HEK293 (cell line): ENCODE data around the gene KIAA1671.

Experiments used
- CTCF ChIA-PET: fragments of 350-600 bp; formaldehyde crosslinking; extraction: SDS; loops from one replicate; lab custom pipeline; 2021; ENCODE audit warnings: antibody characterized with exemption; lab: Yijun Ruan, JAX
- POLR2A ChIA-PET: fragments of 300-600 bp; formaldehyde crosslinking; extraction: SDS; loops from one replicate; lab custom pipeline; 2020; ENCODE audit warnings: antibody characterized with exemption, inconsistent platforms; lab: Yijun Ruan, JAX
- H3K27ac ChIP-seq: fragments of 200-500 bp; sonication (Bioruptor generic); 2 replicates; pipeline ENCODE4 v1.5.1; 2014; ENCODE audit warnings: low read depth, low read length, control low read depth, inconsistent platforms; ENCODE audit errors: extremely low read depth
- H3K36me3 ChIP-seq, 2 experiments: fragments of 200-500 bp in 1 of 2; sonication (Bioruptor generic) in 1 of 2; 1 replicate in 1 of 2; 2 replicates in 1 of 2; pipeline ENCODE4 v1.5.1; 2014 to 2017; ENCODE audit warnings: inconsistent platforms in 2 of 2, low read length in 2 of 2; ENCODE audit not compliant: control insufficient read depth in 2 of 2, insufficient read depth in 1 of 2
- H3K4me1 ChIP-seq: fragments of 200-500 bp; sonication (Bioruptor generic); 2 replicates; pipeline ENCODE4 v1.5.1; 2014; ENCODE audit warnings: mild to moderate bottlenecking, low read length, inconsistent platforms; ENCODE audit not compliant: control insufficient read depth, insufficient read depth
- H3K4me3 ChIP-seq: 2 replicates; pipeline ENCODE4 v1.5.1; 2011; ENCODE audit warnings: low read depth, mild to moderate bottlenecking, control low read depth, low read length, moderate library complexity
- H3K9me3 ChIP-seq: fragments of 200-500 bp; sonication (Bioruptor generic); 2 replicates; pipeline ENCODE4 v1.5.1; 2014; ENCODE audit warnings: low read depth, low read length, inconsistent platforms; ENCODE audit not compliant: control insufficient read depth, insufficient read depth
- GLIS1 ChIP-seq: fragments of 450-650 bp; formaldehyde crosslinking; IDR thresholded peaks from 2 replicates; pipeline ENCODE4 v1.5.1; 2016; ENCODE audit warnings: missing biosample characterization, missing genetic modification characterization
- HOXC10 ChIP-seq: sonication (generic); formaldehyde crosslinking; IDR thresholded peaks from 2 replicates; pipeline ENCODE4 v1.8.1; 2023; ENCODE audit warnings: mild to moderate bottlenecking, missing genetic modification reagents
- HOXD13 ChIP-seq: sonication (generic); formaldehyde crosslinking; IDR thresholded peaks from 2 replicates; pipeline ENCODE4 v1.8.0; 2022; ENCODE audit warnings: missing genetic modification reagents, borderline replicate concordance
- OVOL3 ChIP-seq: fragments of 450-650 bp; formaldehyde crosslinking; IDR thresholded peaks from 2 replicates; pipeline ENCODE4 v1.5.1; 2016; ENCODE audit warnings: missing biosample characterization, missing genetic modification characterization
- PRDM1 ChIP-seq: fragments of 450-650 bp; formaldehyde crosslinking; IDR thresholded peaks from 2 replicates; pipeline ENCODE4; 2016; ENCODE audit warnings: missing biosample characterization, missing genetic modification characterization
- ZBTB1 ChIP-seq: fragments of 450-650 bp; formaldehyde crosslinking; IDR thresholded peaks from 2 replicates; pipeline ENCODE4 v1.5.1; 2016; ENCODE audit warnings: missing biosample characterization, missing genetic modification characterization
- ZNF132 ChIP-seq: fragments of 450-650 bp; formaldehyde crosslinking; IDR thresholded peaks from 2 replicates; pipeline ENCODE4 v1.5.1; 2017; ENCODE audit warnings: missing biosample characterization, missing genetic modification characterization, borderline replicate concordance
- ZNF19 ChIP-seq: fragments of 450-650 bp; formaldehyde crosslinking; IDR thresholded peaks from 2 replicates; pipeline ENCODE4; 2016; ENCODE audit warnings: missing biosample characterization, missing genetic modification characterization, low read depth
- ZNF26 ChIP-seq: fragments of 450-650 bp; formaldehyde crosslinking; IDR thresholded peaks from 2 replicates; pipeline ENCODE4 v1.5.1; 2016; ENCODE audit warnings: missing biosample characterization, missing genetic modification characterization
- ZNF354C ChIP-seq: fragments of 450-650 bp; formaldehyde crosslinking; IDR thresholded peaks from 2 replicates; pipeline ENCODE4 v1.5.1; 2016; ENCODE audit warnings: missing biosample characterization, missing genetic modification characterization, low read depth, borderline replicate concordance
- ZNF571 ChIP-seq: fragments of 450-650 bp; formaldehyde crosslinking; IDR thresholded peaks from 2 replicates; pipeline ENCODE4 v1.5.0; 2017; ENCODE audit warnings: missing biosample characterization, missing genetic modification characterization
- ZNF596 ChIP-seq: fragments of 450-650 bp; IDR thresholded peaks from 2 replicates; pipeline ENCODE4 v1.5.0; 2018; ENCODE audit warnings: missing biosample characterization, mild to moderate bottlenecking, missing genetic modification characterization, moderate library complexity
- ZNF621 ChIP-seq: fragments of 450-650 bp; formaldehyde crosslinking; IDR thresholded peaks from 2 replicates; pipeline ENCODE4 v1.5.1; 2017; ENCODE audit warnings: missing biosample characterization, missing genetic modification characterization
- ZNF670 ChIP-seq: fragments of 450-650 bp; formaldehyde crosslinking; IDR thresholded peaks from 2 replicates; pipeline ENCODE4 v1.5.1; 2016; ENCODE audit warnings: missing biosample characterization, missing genetic modification characterization, low read depth
- ZNF792 ChIP-seq: fragments of 450-650 bp; formaldehyde crosslinking; IDR thresholded peaks from 2 replicates; pipeline ENCODE4 v1.5.1; 2016; ENCODE audit warnings: missing biosample characterization, missing genetic modification characterization
- ZNF837 ChIP-seq: fragments of 450-650 bp; formaldehyde crosslinking; IDR thresholded peaks from 2 replicates; pipeline ENCODE4 v1.5.1; 2016; ENCODE audit warnings: missing biosample characterization, missing genetic modification characterization
- TF ChIP-seq, protein P1 (sequence below): fragments of 450-650 bp; formaldehyde crosslinking; IDR thresholded peaks from 2 replicates; pipeline ENCODE4 v1.5.1; 2016; ENCODE audit warnings: missing biosample characterization, missing genetic modification characterization
- TF ChIP-seq, protein P2 (sequence below): fragments of 450-650 bp; formaldehyde crosslinking; IDR thresholded peaks from 2 replicates; pipeline ENCODE4 v1.5.1; 2016; ENCODE audit warnings: missing biosample characterization, missing genetic modification characterization
- TF ChIP-seq, protein P3 (sequence below): fragments of 450-650 bp; formaldehyde crosslinking; IDR thresholded peaks from 2 replicates; pipeline ENCODE4 v1.5.1; 2017; ENCODE audit warnings: missing biosample characterization, missing genetic modification characterization
- TF ChIP-seq, protein P4 (sequence below): fragments of 450-650 bp; formaldehyde crosslinking; IDR thresholded peaks from 2 replicates; pipeline ENCODE4 v1.5.1; 2016; ENCODE audit warnings: missing biosample characterization, missing genetic modification characterization, low read depth

The KIAA1671 gene

GRCh38 chr22:25039255-25039654 lies 86.7 kb downstream of the KIAA1671 start:
- H3K4me3 ChIP-seq, result no peak overlapping the region
- no peaks in the 10 kb centered on the region for H3K9me3 ChIP-seq
- peaks cover 4 to 45% of the 10 kb centered on the region in 2 experiments; a peak in 2 of 3 replicates for H3K36me3 ChIP-seq
- no peak for TF ChIP-seq OVOL3 (tag by site-specific recombination)
- no peak for TF ChIP-seq PRDM1 (tag by site-specific recombination)
- no peak for TF ChIP-seq ZNF670 (tag by site-specific recombination)
- TF ChIP-seq, protein P1, sequence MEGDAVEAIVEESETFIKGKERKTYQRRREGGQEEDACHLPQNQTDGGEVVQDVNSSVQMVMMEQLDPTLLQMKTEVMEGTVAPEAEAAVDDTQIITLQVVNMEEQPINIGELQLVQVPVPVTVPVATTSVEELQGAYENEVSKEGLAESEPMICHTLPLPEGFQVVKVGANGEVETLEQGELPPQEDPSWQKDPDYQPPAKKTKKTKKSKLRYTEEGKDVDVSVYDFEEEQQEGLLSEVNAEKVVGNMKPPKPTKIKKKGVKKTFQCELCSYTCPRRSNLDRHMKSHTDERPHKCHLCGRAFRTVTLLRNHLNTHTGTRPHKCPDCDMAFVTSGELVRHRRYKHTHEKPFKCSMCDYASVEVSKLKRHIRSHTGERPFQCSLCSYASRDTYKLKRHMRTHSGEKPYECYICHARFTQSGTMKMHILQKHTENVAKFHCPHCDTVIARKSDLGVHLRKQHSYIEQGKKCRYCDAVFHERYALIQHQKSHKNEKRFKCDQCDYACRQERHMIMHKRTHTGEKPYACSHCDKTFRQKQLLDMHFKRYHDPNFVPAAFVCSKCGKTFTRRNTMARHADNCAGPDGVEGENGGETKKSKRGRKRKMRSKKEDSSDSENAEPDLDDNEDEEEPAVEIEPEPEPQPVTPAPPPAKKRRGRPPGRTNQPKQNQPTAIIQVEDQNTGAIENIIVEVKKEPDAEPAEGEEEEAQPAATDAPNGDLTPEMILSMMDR (tag by site-specific recombination), result no peak
- TF ChIP-seq HOXC10 (CRISPR knock-in tag), result no peak
- no peak for TF ChIP-seq GLIS1 (tag by site-specific recombination)
- TF ChIP-seq ZNF26 (tag by site-specific recombination), result no peak
- TF ChIP-seq ZNF132 (tag by site-specific recombination), result no peak
- TF ChIP-seq ZNF19, result no peak
- no peak for TF ChIP-seq ZNF621 (tag by site-specific recombination)
- TF ChIP-seq, protein P2, sequence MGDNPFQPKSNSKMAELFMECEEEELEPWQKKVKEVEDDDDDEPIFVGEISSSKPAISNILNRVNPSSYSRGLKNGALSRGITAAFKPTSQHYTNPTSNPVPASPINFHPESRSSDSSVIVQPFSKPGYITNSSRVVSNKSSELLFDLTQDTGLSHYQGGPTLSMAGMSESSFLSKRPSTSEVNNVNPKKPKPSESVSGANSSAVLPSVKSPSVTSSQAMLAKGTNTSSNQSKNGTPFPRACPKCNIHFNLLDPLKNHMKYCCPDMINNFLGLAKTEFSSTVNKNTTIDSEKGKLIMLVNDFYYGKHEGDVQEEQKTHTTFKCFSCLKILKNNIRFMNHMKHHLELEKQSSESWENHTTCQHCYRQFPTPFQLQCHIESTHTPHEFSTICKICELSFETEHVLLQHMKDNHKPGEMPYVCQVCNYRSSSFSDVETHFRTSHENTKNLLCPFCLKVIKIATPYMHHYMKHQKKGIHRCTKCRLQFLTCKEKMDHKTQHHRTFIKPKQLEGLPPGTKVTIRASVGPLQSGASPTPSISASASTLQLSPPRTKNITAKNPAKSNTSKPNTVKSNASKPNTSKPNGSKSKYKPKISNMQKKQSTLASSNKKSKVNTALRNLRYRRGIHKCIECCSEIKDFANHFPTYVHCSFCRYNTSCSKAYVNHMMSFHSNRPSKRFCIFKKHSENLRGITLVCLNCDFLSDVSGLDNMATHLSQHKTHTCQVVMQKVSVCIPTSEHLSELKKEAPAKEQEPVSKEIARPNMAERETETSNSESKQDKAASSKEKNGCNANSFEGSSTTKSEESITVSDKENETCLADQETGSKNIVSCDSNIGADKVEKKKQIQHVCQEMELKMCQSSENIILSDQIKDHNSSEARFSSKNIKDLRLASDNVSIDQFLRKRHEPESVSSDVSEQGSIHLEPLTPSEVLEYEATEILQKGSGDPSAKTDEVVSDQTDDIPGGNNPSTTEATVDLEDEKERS (tag by site-specific recombination), result no peak
- TF ChIP-seq, protein P3, sequence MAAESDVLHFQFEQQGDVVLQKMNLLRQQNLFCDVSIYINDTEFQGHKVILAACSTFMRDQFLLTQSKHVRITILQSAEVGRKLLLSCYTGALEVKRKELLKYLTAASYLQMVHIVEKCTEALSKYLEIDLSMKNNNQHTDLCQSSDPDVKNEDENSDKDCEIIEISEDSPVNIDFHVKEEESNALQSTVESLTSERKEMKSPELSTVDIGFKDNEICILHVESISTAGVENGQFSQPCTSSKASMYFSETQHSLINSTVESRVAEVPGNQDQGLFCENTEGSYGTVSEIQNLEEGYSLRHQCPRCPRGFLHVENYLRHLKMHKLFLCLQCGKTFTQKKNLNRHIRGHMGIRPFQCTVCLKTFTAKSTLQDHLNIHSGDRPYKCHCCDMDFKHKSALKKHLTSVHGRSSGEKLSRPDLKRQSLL (tag by site-specific recombination), result no peak
- TF ChIP-seq ZNF571 (tag by site-specific recombination), result no peak
- TF ChIP-seq ZNF837 (tag by site-specific recombination), result no peak
- TF ChIP-seq, protein P4, sequence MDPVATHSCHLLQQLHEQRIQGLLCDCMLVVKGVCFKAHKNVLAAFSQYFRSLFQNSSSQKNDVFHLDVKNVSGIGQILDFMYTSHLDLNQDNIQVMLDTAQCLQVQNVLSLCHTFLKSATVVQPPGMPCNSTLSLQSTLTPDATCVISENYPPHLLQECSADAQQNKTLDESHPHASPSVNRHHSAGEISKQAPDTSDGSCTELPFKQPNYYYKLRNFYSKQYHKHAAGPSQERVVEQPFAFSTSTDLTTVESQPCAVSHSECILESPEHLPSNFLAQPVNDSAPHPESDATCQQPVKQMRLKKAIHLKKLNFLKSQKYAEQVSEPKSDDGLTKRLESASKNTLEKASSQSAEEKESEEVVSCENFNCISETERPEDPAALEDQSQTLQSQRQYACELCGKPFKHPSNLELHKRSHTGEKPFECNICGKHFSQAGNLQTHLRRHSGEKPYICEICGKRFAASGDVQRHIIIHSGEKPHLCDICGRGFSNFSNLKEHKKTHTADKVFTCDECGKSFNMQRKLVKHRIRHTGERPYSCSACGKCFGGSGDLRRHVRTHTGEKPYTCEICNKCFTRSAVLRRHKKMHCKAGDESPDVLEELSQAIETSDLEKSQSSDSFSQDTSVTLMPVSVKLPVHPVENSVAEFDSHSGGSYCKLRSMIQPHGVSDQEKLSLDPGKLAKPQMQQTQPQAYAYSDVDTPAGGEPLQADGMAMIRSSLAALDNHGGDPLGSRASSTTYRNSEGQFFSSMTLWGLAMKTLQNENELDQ (tag by site-specific recombination), result no peak
- TF ChIP-seq ZNF596 (tag by site-specific recombination), result no peak
- TF ChIP-seq ZBTB1 (tag by site-specific recombination), result no peak
- TF ChIP-seq ZNF792 (tag by site-specific recombination), result no peak
- no peak for TF ChIP-seq ZNF354C
- no peak for TF ChIP-seq HOXD13 (CRISPR knock-in tag)
- no peak overlapping the region for H3K27ac ChIP-seq
- CTCF ChIA-PET, result interaction anchor here (0.6 kb wide), 1 partner anchor 10 kb away, joined by 3 read pairs; no protein-coding TSS in a partner anchor
- no peaks in the 10 kb centered on the region for H3K4me1 ChIP-seq
- POLR2A ChIA-PET, result no interaction called here
